Lower leg skin (tissue), 3 donors: ENCODE data around the gene DPEP1.

Experiments used
- POLR2A ChIP-seq, 2 donors: fragments of 450-650 bp; IDR thresholded peaks; one replicate each; pipeline ENCODE4 v1.6.1; 2016 to 2017; ENCODE audit warnings: antibody characterized with exemption in 2 of 2, mild to moderate bottlenecking in 1 of 2, moderate library complexity in 1 of 2
- TF ChIP-seq, protein P1 (sequence below), 3 donors: fragments of 450-650 bp; IDR thresholded peaks; one replicate each; pipeline ENCODE4 v1.5.1; 2016; ENCODE audit warnings: antibody characterized with exemption in 3 of 3, mild to moderate bottlenecking in 3 of 3, moderate library complexity in 2 of 3

- TF ChIP-seq, protein P1, sequence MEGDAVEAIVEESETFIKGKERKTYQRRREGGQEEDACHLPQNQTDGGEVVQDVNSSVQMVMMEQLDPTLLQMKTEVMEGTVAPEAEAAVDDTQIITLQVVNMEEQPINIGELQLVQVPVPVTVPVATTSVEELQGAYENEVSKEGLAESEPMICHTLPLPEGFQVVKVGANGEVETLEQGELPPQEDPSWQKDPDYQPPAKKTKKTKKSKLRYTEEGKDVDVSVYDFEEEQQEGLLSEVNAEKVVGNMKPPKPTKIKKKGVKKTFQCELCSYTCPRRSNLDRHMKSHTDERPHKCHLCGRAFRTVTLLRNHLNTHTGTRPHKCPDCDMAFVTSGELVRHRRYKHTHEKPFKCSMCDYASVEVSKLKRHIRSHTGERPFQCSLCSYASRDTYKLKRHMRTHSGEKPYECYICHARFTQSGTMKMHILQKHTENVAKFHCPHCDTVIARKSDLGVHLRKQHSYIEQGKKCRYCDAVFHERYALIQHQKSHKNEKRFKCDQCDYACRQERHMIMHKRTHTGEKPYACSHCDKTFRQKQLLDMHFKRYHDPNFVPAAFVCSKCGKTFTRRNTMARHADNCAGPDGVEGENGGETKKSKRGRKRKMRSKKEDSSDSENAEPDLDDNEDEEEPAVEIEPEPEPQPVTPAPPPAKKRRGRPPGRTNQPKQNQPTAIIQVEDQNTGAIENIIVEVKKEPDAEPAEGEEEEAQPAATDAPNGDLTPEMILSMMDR (IDR thresholded peaks at IDR 0.05), result no peak
- no peak for TF ChIP-seq POLR2A (IDR thresholded peaks at IDR 0.05)
These were observed 25.9 kb downstream of the DPEP1 start for GRCh38 chr16:89639385-89639784.
